Stimulated activated CD8-positive, alpha-beta memory T cell treated with anti-CD3 and anti-CD28 coated beads, Interleukin-7, amount 100 ng/mL, for 48 hours (primary cell): ENCODE results near the gene RASA3.
"Not testable (repeated sequence)": the region's sequence is repeated elsewhere in the genome, so short reads cannot be mapped to it uniquely, and the experiment has no call there.

Source experiments
- DNase-seq, 2 donors: peaks; one replicate each; pipeline ENCODE4 v3.0.0-alpha.2; 2020; ENCODE audit warnings: low read depth in 1 of 2; ENCODE audit errors: extremely low read depth in 1 of 2

Gene RASA3

DNA sequence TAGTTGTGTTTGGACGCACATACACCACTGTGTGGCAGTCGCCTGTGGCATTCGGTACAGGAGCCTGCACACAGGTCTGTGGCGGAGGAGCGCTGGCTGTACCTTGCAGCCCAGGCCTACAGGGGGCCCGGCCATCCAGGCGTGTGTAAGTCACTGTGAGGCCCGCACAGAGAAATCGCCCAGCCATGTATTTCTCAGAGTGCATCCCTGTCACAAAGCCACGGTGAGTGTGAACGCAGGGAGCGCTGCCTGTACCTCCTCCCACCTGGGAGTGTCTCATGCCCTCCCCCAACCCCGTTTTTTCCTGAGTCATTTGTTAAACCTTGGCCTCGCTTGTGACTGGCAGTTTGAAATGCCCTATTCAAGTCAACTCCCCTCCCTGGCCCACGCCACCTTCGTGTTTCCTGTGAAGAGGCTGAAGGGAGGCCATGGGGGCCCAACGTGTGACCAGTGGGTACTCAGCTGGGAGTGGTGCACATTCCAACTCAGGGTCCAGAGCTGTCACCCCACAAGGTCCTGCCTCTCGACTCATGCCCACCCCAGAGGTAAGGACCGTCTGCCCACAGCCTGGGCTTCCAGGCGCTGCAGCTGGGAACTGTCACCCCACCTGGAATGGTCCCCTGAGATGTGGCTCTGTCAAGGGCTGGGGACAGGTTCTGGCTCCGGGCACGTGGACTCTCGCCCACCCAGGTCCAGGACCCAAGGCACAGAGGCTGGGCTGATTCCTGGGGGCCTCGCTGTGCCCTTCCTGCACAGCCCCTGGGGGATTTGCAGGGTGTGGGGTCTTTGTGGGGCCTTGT, 11.6 kb upstream of the RASA3 start:
- peak in 1 of 2 donors; percentile 53 for DNase-seq

DNA sequence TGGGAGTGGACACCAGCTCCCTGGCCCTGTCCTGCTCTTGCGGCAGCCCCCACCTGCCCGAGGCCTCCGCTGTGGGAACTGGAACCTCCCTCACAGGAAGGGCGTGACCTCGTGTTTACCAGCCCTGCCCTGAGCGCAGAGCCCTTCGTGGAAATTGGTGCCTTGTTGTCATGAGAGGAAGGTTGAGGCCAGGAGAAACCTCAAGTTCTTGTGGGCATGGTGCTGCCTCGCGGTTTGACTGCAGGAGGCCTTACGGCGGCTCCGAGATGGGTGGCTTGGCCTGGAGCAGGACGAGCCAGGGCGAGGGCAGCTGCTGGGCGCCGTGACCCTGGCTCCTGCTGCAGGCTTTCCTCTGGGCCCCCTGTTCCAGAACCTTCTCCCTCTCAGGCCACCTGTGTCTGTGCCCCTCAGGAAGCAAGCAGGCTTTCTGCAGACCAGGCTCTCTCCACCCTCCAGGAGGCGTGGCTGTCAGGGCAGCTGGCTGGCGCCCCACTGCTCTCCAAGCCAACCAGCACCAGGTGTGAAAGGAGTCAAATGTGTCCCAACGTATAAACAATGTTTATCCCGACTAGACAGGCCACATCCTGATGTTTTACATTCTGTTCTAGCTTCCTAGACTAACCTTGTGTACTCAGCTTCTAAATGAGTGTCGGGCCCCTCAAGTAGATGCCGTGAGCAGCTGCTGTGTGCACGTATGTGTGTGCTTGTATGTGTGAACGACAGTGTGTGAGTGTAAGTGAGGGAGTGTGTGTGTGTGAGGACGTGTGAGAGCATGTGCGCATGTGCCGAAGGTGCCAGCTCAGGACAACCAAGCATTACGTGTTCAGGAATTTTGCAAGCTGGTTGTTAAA, 10.4 kb upstream of the RASA3 start:
- peak in 1 of 2 donors; percentile 48 for DNase-seq

DNA sequence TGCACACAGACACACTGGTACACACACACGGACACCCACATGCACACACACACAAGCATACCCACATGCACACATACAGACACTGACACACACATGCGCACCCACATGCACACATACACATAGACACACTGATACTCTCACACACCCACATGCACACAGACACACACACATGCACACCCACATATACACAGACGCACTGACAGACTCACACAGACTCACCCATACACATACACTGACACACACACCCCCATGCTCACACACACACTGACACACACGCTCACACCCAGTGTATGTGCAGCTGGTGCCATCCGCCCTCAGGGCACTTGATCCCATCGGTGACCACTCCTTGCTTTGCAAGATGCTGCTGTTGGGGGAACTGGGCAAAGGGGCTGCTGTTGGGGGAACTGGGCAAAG, 9.7 kb upstream of the RASA3 start:
- no peak for DNase-seq

DNA sequence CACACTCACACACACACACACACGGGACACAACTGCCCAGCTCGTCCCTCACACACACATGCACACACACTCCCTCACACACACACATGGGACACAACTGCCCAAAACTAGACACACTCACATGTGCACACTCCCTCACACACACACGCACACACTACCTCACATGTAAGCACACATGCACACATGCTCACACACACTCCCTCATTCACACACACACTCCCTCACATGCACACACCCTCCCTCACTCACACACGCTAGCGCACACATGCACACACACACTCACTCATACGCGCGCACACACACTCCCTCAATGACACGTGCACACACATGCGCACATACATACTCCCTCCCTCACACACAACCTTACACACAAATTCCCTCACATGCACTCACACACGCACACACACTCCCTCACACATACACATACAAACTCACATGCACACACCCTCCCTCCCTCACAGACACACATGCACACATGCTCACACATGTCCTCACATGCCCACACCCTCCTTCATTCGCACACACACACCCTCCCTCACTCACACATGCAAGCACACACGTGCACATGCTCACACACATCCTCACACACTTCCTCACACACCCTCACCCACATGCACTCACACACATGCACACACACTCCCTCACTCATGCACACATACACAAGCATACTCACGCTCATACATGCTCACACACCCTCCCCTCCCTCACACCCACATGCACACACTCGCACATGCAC, 9.0 kb upstream of the RASA3 start:
- no peak for DNase-seq

DNA sequence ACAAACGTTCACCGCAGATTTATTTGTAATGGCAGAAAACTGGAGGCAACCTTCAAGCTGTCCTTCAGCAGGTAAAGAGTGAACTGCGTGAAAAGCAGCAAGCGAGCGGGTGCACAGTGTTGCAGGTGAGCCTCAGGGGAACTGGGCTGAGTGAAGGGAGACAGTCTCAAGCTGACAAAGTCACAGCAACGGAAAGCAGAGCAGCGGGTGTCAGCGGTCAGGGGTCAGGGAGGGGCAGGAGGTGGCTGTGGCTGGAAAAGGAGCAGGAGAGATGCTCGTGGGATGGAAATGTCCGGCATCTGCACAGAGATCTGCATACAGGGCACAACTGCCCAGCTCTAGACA, 8.5 kb upstream of the RASA3 start:
- DNase-seq, result no peak

DNA sequence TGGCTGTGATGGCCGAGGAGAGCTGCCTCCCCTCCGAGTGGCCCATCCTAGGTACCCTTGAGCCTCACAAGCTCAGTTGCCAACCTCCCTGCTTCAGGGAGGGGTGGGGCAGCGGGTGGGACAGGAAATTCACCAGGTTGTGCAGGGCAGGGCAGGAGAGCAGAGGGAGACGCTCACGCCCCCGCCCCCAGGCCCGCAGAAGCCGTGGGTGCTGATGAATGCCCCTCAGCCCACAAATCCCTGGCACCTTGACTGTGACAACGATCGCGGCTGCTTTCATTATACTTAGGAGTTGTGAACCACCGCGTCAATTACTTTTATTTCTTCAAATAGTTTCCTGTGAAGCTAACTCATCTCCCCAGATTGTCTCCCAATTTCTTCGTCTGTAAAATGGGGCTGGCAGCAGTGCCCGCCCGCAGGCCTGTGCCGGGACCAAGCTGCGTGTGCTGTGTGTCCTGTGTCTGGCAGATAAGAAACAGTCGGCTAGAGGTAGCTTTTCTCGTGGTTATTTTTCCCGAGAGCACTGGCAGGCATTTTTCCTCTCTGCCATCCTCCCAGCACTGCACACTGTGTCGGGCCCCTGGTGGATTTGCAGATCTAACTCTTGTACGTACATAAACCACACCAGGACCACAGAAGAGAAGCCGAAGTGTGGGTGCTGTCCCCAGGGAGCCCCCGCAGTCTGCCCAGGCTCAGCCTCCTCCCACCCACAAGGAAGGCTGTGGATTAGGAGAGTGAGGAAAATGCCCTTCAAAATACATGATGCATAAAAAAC, 7.9 kb upstream of the RASA3 start:
- no peak for DNase-seq

DNA sequence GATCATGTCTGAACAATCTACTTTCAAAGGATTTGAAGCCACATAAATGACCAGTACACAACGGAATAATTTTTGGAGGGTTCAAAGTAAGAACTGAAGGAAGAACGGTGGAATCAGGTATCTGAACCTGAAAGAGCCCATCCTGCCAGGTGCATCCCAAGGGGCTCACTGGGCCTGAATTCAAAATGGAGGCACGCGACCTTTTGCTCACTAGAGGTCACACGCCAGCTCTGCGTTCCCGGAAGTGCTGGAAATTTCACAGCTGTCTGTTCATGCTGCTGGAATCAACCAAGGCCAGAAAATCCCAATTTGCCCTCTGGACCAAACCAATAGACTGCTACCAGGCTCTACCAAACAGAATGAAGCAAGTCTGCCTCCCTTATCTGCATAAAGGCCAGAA, 4.2 kb upstream of the RASA3 start:
- DNase-seq, result no peak

DNA sequence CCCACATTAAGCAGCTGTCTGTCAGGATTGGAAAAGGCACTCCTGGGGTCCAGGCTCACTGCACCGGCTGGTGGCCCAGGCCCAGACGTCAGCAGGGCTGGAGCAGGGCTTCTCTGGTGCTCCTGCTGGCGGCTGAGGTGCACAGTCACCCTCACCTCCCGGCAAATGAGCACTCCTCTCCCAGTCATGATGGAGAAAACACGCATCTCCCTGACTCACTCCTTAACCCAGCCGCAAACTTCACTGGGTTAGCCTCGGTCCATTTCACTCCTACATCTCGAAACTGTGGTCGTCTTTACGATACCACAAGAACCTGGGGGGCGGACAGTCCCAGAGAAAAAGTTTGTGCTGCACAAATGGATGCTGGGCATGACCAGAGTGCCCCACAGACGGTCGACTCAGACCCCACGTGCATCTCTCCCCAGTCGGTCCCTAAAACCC, 3.3 kb upstream of the RASA3 start:
- DNase-seq, result no peak

DNA sequence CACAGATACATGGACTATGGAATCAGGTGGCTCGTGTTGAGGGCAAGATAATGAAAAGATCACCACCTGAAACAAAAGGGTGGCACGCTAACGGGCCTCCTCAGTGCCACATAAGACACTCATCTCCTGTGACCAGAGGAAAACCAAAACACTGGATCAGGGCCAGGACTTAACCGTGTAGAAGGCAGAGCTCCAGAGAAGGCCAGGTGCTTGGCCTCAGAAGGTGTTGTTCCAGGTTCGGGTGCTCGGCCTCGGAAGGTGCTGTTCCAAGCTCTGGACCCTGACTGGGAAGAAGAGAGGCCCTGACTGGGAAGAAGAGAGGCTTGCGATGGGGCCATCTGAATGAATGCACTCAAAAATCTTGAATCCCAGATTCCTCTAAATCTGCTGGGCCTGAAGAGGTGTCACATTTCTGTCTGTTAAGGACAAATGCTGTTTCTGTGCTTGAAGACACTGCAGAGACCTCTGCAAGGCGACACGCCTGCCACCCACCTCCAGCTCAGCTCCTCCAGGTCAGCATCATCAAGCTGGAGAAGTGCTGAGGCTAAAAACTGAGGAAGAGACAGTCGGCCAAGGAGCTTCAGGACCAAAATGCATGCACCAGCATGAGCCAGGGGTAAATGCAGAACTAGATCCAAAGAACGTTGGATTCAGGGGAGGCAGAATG, 2.7 kb upstream of the RASA3 start:
- DNase-seq, result no peak

DNA sequence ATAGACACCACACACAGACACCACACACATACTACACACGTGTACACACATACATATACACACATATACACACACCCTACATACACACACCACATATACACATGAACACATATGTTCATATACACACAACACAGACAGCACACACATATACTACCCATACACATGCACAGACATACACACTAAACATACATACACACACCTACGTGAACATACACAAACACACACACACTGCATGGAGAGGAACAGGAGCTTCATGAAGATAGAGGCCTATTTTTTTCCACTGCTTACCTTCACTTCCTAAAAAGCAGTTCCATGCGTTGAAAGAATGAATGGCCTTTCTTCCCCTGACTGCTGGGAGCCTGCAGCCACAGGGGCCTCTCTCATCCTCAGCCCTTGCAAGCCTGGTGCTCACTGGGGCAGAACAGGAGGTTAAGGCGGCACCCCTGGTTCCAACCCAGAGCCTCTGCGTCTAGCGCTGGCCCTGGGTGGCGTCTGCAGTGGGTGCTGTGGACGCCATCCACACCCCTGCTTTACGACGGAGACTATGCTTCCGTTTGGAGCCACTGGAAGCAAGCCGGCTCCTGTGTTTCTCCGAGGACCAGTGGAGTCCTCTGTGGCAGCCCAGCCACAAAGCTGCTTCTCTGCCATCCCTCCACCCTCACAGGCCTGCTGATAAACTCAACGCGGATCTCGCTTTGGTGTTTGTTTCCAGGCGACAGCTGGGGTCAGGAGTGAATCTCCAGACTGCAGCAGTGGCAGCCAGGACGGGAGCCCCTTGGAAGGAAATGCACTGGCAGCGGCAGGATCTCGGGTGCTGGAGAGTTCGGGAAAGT, 1.9 kb upstream of the RASA3 start:
- no peak for DNase-seq

DNA sequence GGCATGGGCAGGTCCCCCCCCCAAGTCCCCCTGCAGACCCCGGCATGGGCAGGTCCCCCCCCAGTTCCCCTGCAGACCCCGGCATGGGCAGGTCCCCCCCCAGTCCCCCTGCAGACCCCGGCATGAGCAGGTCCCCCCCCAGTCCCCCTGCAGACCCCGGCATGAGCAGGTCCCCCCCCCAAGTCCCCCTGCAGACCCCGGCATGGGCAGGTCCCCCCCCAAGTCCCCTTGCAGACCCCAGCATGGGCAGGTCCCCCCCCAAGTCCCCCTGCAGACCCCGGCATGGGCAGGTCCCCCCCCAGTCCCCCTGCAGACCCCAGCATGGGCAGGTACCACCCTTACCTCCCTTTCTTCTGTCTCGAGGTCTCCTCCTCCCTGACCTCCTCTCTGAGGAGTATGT, 1.1 kb upstream of the RASA3 start:
- DNase-seq, result not testable (repeated sequence)

DNA sequence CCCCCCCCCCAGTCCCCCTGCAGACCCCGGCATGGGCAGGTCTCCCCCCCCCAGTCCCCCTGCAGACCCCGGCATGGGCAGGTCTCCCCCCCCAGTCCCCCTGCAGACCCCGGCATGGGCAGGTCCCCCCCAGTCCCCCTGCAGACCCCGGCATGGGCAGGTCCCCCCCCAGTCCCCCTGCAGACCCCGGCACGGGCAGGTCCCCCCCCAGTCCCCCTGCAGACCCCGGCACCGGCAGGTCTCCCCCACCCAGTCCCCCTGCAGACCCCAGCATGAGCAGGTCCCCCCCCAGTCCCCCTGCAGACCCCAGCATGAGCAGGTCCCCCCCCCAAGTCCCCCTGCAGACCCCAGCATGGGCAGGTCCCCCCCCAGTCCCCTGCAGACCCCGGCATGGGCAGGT, 703 bp upstream of the RASA3 start:
- not testable (repeated sequence) for DNase-seq

DNA sequence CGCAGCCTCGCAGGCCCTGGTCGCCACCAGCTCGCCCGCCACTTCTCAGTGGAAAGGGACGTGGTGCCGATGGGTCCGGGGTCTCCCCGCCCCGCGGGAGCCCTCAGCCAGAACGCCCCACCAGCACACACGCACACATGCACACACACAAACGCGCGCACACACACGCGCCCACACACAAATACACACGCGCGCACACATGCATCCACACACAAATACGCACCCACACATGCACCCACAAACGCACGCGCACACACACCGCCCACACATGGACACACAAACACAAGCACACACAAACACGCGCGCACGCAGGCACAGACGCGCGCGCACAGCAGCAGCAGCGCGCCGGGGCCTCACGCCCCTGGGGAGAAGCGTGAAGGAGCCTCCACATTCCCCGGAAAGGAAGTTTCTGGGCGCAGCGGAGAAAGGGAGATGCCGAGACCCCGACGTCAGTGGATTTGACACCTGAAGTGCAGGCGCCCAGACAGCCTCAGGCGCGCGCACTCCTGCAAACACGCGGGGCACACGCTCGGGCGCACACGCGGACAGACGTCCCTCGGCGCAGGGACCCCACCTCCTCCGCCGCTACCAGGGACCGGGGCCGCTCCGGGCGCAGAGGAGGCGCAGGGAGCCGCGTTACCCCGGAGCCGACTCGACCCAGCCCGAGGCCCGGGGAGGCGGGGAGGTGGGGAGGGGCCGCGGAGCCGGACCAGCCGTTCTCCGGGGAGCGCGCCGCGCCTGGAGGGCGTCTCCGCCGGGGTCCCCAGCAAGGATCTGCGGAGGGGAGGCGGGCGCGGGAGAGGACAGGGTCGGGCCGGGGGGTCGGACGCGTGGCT, 622 bp downstream of the RASA3 start:
- DNase-seq, result no peak

DNA sequence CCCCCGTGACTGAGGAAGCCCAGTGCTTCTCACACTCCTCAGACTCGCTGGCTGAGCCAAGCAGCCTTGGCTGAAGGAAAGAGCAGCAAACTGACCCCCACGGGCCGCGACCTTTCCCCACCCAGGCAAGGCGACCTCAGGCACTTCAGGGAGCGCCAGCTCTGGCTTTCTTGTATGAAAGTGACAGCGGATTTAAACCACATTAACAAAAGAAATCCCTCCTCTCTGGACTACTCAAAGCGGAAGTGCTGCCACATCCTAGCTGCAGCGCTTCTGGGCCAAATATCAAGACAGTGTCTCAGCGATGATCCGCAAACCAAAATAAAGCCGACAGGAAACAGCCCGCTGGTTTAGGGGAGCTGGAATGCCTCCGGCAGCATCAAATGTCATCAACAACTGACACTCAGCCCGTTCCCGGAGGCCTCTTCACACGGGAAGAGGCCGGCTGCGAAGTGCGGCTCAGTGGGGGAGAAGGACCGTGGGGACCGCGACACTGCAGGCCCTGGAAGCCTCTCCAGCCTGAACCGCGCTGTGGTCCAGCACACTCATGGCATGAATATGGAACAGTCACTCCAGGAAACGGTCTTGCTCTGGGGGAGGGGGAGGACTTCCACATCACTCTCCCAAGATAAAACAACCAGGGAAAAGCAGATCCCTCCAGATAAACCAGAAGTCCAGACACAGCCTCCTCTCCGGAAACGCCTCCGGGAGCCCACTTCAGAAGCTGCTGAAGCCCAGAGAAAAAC, 1.4 kb downstream of the RASA3 start:
- no peak for DNase-seq

DNA sequence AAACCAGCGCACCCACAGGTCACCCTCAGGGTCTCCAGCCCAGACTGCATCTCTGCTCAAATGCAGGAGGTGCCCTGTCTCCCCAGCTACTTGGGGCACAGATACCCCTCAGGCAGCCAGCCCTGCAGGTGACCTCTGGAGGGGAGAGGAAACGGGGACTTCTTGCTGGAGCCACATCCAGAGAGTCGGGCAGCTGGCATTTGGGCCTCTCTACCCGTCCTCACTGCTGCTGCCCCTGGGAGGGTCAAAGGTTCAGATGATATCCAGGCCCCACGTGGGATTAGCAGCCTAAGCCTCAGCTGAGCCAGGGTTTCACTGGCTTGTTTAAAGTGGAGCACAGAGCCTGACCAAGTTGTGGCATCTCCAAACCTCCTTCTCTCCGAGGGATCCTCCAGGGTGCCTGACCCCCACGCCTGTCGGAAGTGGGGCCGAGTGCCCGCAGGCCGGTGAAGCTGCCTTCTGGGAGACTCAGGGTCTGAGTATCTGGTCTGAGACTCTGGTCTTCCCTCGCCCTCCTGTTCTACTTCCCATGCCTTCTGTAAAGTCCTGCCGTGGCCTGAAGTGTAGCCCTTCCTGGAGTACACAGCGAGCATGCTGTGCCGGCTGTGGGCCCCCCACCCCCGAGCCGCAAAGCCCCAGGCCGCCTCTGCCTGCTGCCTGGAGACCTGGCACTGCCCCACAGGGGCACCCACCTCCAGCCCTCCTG, 2.1 kb downstream of the RASA3 start:
- no peak for DNase-seq

DNA sequence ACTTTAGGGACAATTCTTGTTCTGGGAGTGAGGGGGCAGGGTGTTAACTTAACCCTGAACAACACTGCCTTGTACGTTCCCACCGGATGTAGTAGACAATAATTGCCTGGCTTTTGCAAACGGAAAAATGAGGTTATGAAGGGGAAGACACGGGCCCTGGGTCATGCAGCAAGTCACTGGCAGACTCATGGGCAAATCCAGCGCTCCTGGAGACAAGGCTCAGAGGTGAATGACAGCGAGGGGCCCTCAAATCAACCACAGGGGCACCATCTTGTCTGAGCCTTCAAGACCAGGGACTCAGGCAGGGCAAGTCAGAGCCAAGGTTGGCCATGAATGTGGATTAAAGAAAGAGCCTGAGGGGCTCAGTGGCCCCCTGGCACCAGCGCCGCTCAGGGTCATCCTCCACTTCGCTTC, 2.8 kb downstream of the RASA3 start:
- no peak for DNase-seq
